Activated T-helper 9 cell treated with anti-CD3 and anti-CD28 coated beads, Interleukin-2, amount 50 U/mL, for 16 hours (primary cell): ENCODE results near the gene GLDN.
"Not testable (repeated sequence)": the region's sequence is repeated elsewhere in the genome, so short reads cannot be mapped to it uniquely, and the experiment has no call there.

Experiments used
- DNase-seq: peaks from one replicate; pipeline ENCODE4 v3.0.0-alpha.2; 2020; ENCODE audit warnings: low read depth

GLDN gene

DNA sequence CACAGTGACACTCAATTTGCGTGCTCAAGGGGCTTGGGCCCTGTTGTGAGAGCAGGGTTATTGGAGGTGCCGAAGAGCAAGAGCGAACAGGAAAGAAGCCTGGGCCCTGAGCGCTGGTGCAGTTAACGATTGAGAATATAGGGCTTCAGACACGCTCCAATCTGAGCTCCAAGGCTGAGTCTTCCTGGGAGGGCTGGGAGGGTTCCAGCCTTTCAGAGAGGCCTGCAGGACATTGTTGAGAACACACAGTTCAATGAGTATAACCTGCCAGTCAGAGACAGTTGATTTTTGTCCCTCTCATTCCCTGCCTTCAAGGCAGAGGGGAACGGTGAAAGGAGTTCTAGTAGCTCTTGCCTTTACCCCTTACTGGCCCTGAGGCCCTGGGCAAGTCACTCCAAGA, 47.3 kb downstream of the GLDN start:
- DNase-seq: no peak

DNA sequence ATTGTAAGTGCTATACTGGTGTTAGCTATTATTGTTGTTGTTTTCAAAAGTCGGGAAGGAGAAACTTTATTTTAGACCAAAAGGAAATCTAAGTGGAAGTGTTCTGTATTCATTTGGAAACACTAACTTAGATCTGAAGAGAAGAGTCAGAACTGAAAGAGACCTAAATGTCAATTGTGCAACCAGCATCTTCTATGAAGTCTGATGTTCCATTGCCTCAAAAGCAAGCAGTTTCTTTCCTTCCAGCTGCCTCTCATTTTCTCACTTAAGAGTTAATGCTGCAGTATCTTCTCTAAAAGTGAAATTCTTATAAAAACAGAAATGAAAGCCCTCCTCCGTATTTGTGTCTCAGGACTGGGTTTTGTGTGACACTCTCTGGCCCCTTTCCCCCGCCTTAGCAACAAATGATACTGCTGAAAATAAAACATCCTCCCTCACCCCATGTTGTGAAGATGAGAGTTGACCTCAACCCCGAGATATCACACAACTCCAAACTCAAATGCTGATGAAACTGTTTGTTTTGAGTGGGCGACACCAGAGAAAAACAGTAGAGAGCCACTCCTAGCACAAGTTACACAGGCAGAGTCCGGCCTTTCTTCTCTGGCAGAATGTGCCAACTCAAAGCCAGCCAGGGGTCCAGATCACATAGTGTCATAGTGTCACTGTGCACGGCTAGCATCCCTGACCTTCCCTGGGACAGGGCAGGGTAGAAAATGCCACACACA, 48.9 kb downstream of the GLDN start:
- no peak for DNase-seq

DNA sequence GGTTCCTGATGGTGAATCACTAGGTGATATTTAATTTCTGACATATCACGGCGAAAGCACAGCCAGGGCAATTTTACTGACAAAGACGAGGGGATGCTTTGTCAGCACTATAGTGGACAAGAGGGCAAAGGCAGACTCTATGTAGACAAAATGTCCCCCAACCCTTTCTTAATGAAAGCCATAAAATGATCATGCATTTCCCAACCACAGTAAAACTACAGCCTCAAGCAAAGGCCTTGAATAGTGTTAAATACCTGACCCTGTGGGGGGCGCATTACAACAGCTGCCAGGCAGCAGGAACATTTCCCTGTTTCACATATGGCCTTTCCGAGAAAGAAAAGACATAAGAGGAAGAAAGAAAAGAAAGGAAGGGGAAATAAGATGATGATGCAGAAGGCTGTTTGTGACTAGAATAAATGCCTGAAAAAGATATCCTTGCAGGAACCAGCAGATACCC, 49.5 kb downstream of the GLDN start:
- no peak for DNase-seq

DNA sequence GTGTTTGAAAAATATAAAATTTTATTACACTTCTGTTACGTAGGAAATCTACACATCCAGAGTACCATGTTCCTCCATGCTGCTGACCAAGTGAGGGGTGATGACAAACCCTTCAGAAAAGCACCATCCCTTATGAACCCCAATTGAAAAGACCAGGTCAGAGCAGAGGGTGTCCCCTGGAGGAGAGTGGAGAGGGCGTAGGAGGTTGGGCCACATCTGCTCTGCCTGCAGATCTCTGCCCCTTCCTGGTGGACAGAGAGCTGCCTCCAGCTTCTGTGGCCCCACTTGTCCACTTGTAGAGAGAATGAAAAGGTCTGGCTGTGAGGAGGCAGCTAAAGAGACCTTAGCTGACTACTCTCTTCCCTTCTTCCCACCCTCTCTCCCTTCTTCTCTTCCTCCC, 55.5 kb downstream of the GLDN start:
- DNase-seq: no peak

DNA sequence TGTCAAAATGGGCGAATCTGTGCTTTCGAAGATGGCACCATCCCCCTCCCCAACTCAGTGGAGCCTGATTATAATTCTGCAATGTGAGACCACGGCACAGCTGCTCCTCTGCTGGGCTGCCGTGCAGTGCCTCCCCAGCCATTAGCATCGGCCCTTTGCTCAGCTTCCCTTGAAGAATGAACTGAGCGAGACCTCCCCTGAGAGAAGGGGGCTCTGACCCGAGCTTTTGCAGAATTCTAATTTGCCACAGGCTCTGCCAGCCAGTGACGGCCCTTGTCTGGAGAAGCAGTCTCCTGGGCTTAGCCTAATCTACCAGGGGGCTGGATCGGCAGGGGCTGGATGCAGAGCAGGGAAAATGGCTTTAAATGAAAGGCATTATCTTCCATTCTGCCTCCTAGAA, 57.2 kb downstream of the GLDN start:
- no peak for DNase-seq

DNA sequence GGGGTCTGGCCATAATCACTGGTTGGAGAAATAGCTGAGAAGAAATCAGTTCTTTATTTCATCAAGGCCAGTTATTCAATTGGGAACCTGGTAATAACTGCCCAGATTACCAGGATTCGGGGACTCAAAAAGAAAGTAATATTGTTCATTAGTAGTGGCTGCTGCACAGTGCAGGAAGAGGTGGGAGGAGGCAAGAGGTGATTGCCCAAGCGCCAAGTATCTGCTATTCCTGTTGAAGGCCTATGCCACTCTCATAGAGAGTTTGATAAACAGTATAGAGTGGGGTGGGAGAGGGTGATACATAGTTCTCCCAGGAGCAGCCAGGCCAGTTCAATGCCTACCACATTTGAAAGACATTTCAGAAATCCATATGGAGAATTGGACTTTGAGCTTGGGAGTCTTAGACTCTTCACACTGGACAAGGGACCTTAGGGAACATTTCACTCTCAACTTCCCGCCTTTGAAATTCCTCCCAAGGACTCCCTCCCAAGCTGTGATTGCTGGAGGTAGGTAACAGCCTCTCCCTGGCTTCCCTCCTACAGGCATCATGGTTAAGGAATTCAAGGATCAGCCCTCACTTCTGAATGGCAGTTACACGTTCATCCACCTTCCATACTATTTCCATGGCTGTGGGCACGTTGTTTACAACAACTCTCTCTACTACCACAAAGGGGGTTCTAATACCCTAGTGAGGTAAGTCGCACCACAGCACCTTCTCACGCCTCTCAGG, 59.8 kb downstream of the GLDN start:
- no peak for DNase-seq

DNA sequence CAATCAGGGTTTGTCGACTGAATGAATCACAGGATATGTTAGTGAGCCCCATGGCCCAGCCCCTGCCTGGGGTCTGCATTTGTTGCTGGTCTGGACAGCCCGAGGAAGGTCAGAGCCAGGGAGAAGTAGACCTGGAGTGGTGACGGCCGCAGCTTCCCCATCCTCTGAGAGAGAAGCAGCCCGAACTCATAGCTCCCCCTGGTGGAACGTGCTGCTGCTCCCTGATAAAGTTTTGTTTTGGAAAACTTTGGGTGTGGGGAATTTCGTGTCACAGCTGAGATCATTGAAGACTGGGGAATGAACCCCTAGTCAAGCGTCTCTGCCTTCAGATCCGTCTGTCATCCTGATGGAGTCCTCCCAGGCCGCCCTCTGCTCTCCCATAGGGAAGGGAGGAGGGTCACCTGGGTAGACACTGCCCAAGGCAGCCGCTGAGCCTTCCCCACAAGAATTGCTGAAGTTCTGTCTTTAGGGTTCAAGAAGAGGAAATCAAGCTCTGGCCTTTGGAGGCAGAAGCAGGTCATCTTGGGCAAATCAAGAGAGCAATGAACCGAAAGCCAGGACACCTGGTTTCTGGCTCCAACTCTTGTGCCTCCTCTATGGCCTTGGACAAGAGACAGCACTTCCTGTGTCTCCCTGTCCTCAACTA, 60.5 kb downstream of the GLDN start:
- DNase-seq: no peak

DNA sequence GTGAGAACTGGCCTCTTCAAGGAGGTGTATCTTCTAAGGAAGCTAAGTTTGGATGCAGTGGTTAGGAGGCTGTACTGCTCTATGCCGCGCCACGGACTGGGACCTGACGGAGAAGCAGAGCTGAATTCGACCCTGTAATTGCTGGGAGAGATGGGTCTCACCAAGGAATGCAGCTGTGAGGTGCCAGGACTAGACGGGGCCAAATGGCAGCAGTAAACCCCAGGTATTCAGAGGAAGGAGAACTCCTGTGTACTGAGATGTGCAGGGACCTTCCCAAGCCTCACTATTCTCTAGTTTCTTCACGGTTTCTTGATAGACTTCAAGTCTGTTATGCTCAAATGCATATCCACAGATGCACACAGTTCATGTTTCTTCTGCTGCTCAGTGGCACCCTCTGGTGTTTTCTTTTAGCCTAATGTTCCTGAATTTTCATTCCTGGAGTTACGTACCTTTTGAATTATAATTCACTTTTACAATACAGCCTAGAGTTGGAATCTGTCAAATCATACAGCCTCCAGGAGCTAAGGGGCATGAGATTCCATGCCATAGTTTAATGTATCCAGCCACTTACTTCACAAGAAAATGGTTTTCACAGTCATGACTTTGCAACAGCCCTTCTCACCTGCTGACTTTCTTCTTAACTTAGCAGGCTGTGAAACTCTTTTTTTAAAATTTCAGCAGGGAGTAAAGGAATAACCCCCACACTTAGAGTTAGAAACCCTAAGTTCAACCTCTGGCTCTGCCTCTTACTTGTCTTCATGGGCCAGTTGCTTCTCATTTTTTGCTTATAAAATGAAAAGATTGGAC, 61.8 kb downstream of the GLDN start:
- no peak for DNase-seq

DNA sequence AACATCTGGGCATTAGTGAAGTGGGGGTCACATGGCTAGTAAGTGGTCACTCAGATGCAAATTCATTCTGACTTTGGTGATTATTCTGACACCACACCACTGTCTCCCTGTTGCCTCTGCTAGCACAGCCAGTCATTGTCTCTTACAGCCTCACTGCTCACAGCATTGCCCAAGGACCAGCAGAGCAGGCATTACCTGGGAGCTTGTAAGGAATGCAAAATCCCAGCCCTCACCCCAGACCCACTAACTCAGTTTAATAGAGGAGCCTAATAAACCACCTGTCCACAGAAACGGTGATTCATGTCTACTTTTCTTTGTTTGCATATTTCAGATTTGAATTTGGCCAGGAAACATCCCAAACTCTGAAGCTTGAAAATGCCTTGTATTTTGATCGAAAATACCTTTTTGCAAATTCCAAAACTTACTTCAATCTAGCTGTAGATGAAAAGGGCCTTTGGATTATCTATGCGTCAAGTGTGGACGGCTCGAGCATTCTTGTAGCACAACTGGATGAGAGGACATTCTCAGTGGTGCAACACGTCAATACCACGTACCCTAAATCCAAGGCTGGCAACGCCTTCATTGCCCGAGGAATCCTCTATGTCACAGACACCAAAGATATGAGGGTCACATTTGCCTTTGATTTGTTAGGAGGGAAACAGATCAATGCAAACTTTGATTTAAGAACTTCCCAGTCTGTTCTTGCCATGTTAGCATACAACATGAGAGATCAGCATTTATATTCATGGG, 62.7 kb downstream of the GLDN start:
- no peak for DNase-seq

DNA sequence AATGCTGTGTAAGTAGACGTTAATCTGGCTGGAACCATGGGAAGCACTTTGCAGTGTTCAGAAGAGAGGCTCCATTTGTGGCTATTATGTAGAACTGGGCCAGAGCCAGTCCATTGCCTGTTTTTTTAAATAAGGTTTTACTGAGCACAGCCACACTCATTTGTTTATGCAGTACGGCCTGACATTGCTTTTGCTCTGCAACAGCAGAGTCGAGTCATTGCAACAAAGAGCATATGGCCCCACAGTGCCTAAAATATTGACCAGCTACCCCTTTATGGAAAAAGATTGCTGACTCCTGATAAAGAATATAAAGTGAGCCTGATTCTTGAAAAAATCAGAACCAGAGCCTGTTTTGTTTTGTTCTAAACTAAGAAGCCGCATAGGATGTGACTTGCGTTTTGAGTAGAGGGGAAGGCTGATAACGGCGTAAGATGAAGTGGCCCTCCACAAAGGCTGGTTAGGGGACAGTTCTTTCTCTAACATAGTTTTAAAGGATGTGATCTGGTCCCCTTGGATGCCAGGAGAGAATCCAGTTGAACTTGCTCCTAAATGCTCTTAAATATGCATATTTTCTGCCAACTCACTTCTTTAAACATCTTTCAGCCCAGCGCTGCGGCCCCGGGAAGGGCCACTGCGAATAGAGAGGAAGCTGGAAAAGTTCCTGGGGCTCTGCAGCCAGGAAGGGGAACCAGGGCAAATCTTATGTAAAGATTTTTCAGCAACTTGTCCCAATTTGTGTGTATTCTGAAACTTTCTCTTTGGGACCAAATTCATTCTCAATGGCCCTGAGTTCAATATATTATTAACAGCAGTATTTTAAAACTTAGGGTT, 64.5 kb downstream of the GLDN start:
- DNase-seq: no peak

DNA sequence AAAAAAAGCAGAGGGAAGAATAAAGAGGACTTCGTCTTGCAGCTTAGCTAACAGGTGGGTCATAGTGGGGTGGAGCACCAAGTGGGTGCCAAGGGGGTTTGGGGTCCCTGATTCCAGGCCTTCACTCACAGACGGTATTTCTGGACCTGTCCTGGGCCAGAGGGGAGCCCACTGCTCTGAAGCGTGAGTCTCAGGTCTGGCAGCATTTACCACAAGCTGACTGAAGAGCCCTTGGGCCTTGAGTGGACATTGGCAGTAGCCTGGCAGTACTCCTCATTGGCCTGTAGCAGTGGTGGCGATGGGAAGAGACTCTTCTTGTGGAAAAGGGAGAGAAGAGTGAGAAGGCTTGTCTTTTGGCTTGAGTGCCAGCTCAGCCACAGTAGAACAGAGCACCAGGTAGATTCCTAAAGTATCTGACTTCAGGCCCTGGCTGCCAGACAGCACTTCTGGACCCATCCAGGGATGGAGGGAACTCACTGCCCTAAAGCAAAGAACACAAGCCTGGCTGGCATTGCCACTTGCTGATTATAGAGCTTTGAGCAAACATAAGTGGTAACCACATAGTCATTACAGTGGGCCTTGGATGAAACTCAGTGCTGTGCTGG, 72.9 kb downstream of the GLDN start:
- no peak for DNase-seq

DNA sequence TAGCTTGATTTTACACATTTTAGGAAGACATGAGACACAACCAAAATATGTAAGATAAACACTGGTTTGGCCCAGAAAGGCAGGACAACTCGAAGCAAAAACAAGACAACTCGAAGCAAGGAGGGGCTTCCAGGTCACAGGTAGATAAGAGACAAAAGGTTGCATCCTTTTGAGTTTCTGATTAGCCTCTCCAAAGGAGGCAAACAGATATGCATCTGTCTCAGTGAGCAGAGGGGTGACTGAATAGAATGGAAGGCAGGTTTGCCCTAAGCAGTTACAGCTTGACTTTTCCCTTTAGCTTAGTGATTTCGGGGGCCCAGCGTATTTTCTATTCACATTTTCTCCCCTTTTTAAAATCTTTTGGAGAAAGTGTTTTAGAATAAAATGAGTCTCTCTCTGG, 74.7 kb downstream of the GLDN start:
- no peak for DNase-seq

DNA sequence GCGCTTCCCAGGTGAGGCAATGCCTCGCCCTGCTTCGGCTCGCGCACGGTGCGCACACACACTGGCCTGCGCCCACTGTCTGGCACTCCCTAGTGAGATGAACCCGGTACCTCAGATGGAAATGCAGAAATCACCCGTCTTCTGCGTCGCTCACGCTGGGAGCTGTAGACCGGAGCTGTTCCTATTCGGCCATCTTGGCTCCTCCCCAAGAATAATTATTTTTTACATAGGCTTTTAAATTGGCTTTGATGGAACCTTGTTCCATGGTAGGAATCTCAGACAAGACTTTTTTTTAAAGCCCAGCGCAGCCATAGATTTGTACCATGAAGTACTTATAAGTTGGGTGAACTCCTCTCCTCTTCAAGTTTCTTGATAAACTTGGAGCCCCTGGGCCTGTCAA, 81.6 kb downstream of the GLDN start:
- not testable (repeated sequence) for DNase-seq

DNA sequence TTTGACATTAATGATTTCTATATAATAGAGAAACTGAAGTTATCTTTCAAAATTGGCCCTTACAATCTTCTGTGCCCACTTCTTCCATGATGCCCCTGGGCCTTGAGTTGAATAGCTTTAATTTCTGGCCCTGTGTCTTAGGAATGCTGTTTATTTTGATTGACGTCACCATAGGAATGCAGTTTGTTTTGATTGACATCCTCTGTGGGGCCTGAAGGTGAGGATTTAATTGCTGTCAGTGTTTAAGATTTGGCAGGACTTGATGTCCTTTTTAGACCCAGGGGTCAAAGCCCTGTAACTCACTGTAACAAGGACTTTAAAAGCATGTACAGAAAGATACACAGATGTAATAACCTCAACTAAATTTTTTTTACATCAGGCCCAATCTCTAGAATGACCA, 83.3 kb downstream of the GLDN start:
- DNase-seq: no peak

DNA sequence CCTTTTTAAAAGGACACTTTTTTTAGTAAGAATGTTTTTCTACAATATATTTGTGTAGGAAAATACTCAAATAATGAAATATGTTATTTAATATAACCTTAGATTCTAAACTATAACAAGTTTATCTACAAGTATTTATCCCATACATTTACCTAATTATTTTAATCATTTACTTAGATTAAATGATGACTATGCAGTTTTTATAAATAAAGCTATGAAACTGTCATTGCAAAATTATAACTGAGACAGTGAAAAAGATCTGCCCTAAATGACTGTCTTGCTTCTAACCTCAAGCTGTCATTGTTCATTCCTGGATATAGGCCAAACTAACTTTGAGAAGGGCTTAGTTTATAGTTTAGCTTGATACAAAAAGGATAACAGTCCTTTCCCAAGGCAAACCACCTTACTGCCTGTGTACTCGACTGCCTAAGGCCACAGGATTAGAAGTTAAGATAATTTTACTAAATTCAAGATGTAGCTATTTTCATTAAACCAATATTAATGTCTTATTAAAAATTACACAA, 84.1 kb downstream of the GLDN start:
- DNase-seq: no peak

DNA sequence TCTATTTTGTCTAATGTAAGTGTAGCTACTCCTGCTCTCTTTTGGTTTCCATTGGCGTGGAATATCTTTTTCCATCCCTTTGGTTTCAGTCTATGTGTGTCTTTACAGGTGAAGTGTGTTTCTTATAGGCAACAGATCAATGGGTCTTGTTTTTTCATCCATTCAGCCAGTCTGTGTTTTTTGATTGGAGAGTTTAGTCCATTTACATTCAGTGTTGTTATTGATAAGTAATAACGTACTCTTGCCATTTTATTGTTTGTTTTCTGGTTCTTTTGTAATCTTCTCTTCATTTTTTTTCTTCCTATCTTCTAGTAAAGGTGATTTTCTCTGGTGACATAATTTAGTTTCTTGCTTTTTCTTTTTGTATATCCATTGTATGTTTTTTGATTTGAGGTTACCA, 97.1 kb downstream of the GLDN start:
- DNase-seq: no peak

DNA sequence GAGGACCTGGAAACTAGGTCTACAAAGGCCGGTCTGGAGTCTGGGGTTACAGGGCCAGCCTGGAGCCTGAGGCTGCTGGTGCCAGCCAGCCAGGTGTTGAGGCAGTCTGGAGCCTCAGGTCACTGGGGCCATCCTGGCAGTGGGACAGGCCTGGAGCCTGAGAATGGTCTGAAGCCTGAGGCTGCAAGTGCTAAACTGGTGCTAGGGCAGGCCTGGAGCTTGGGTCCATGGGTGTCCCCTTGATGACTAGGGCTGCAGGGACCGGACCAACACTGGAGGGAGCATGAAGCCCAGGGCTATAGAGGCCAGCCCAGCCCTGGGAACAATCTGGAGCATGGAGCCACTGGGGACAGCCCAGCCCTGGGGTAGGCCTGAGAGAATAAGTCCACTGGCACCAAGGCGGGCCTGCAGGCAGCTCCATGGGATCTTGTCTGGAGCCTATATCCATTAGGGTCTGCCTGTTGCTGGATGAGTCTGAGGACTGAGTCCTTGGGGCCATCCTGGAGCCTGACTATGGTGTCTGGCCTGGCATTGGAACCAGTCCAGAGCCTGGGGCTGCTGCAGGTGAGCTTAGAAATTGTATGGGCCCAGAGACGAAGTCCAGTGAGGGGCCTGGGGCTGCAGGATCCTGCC, 101.9 kb downstream of the GLDN start:
- no peak for DNase-seq

DNA sequence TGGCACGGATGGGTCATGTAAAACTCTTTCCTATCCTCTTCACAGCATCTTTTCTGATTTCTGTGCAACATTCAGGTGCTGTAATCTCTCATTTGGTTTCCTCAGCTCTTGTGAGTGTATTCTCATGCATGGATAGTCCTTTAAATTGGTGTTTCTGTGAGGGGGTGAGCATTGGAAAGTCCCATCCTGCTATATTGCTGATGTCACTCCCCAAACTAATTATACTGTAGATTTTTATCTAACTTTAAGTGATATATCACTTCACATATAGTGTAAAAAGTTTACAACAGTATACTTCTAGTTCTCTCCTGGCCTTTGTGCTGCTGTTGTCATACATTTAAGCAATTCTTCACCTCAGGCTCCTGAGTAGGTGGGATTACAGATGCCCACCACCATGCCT, 102.7 kb downstream of the GLDN start:
- DNase-seq: no peak

DNA sequence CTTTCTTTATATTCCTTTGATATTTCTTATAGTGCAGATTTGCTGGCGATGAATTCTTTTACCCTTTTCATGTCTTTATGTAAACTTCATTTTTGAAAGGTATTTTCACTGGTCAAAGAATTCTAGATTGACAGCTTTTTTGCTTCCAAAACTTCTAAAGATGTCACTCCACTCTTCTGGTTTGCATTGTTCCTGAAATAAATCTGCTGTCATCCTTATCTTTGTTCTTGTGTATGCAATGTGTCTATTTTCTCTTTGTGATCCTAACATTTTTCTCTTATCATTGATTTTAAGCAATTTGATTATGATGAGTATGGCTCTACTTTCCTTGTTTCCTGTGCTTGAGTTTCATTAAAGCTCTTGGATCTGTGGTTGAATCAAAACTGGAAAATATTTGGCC, 103.4 kb downstream of the GLDN start:
- DNase-seq: no peak
